H1 (cell line): ENCODE results near the gene GRIA1. TPM values are rescaled to one million over a fixed set of nuclear protein-coding genes. Genes with fewer than 3 reads are reported as not detected.

Source experiments
- CTCF ChIA-PET: fragments of 300-600 bp; sonication (Branson Sonifier 250); formaldehyde crosslinking; loops from one replicate; lab custom pipeline; 2021; ENCODE audit not compliant: partially characterized antibody; lab: Charles Lee
- POLR2A ChIA-PET: fragments of 300-600 bp; sonication (Branson Sonifier 250); formaldehyde crosslinking; loops from one replicate; lab custom pipeline; 2021; ENCODE audit warnings: inconsistent platforms; ENCODE audit not compliant: partially characterized antibody; lab: Charles Lee
- DNase-seq, 2 experiments: peaks; one replicate each; pipeline versions ENCODE4 v3.0.0 to v3.0.0-alpha.2; 2010 to 2022; ENCODE audit warnings: low spot score in 2 of 2, low read depth in 1 of 2, mixed read lengths in 1 of 2
- FAIRE-seq: peaks from 2 replicates; lab custom pipeline; 2011; peaks lifted over from hg19 to GRCh38; lab: Jason Lieb, UNC
- H2AFZ ChIP-seq: 2 replicates; pipeline ENCODE4 v1.8.1; 2012; ENCODE audit warnings: low read length, inconsistent platforms
- H2AK5ac ChIP-seq: 2 replicates; pipeline ENCODE4 v1.6.1; 2013; ENCODE audit warnings: low read depth, low read length
- H2BK120ac ChIP-seq: replicated peaks from 2 replicates; pipeline ENCODE3; 2013; ENCODE audit warnings: low read depth, low read length, inconsistent platforms
- H2BK12ac ChIP-seq: 2 replicates; pipeline ENCODE4 v1.6.1; 2013; ENCODE audit warnings: low read depth, low read length
- H2BK15ac ChIP-seq: 2 replicates; pipeline ENCODE4 v1.6.1; 2013; ENCODE audit warnings: low read length
- H2BK20ac ChIP-seq: 2 replicates; pipeline ENCODE4 v1.6.1; 2013; ENCODE audit warnings: low read length
- H2BK5ac ChIP-seq: 2 replicates; pipeline ENCODE4 v1.6.1; 2013; ENCODE audit warnings: low read depth, low read length
- H3K14ac ChIP-seq: 2 replicates; pipeline ENCODE4 v1.6.1; 2013; ENCODE audit warnings: inconsistent platforms; ENCODE audit not compliant: insufficient read length
- H3K18ac ChIP-seq: 2 replicates; pipeline ENCODE4 v1.6.1; 2013; ENCODE audit warnings: low read length; ENCODE audit errors: extremely low read depth
- H3K23ac ChIP-seq: 2 replicates; pipeline ENCODE4 v1.6.1; 2013; ENCODE audit warnings: inconsistent platforms; ENCODE audit not compliant: insufficient read length
- H3K23me2 ChIP-seq: 2 replicates; pipeline ENCODE4 v1.6.1; 2013; ENCODE audit warnings: low read depth, low read length
- H3K27ac ChIP-seq: 2 replicates; pipeline ENCODE4 v1.6.1; 2011; ENCODE audit warnings: low read depth, low read length, inconsistent platforms
- H3K27me3 ChIP-seq, 4 experiments: replicated peaks in 1 of 4; 1 replicate in 1 of 4; 2 replicates in 3 of 4; pipeline versions ENCODE4 v1.6.1 to v1.8.1; 2011 to 2013; ENCODE audit warnings: low read length in 3 of 4, mild to moderate bottlenecking in 3 of 4, inconsistent platforms in 2 of 4, mixed read lengths in 2 of 4, moderate library complexity in 1 of 4; ENCODE audit not compliant: control insufficient read depth in 3 of 4, insufficient read depth in 3 of 4; ENCODE audit errors: extremely low read depth in 1 of 4
- H3K36me3 ChIP-seq, 4 experiments: 2 replicates each; pipeline versions ENCODE4 v1.6.1 to v1.8.1; 2011 to 2013; ENCODE audit warnings: mild to moderate bottlenecking in 4 of 4, low read length in 3 of 4, moderate library complexity in 2 of 4, control low read depth in 1 of 4, inconsistent platforms in 1 of 4; ENCODE audit not compliant: insufficient read depth in 4 of 4, control insufficient read depth in 2 of 4
- H3K4ac ChIP-seq: replicated peaks from 2 replicates; pipeline ENCODE3; 2013; ENCODE audit warnings: low read length, low read depth, mixed read lengths, inconsistent platforms; ENCODE audit not compliant: insufficient read length
- H3K4me1 ChIP-seq, 4 experiments: replicated peaks in 1 of 4; 1 replicate in 1 of 4; 2 replicates in 3 of 4; pipeline versions ENCODE4 v1.6.1 to v1.8.1; 2011 to 2013; ENCODE audit warnings: low read length in 3 of 4, inconsistent platforms in 2 of 4, mixed read lengths in 1 of 4; ENCODE audit not compliant: insufficient read depth in 4 of 4, control insufficient read depth in 3 of 4
- H3K4me2 ChIP-seq, 2 experiments: 2 replicates each; pipeline versions ENCODE4 v1.6.1 to v1.8.1; 2011 to 2013; ENCODE audit warnings: low read depth in 2 of 2, low read length in 2 of 2, control low read depth in 1 of 2, inconsistent platforms in 1 of 2, mild to moderate bottlenecking in 1 of 2; ENCODE audit not compliant: insufficient read depth in 1 of 2
- H3K4me3 ChIP-seq, 4 experiments: fragments of 200-600, 300-600 bp in 1 of 4; sonication (generic), shearing (Covaris generic), sonication (Bioruptor Twin) in 1 of 4; 2 replicates each; pipeline versions ENCODE4 v1.5.1 to v1.8.1; 2011 to 2016; ENCODE audit warnings: low read length in 4 of 4, low read depth in 3 of 4, control low read depth in 2 of 4, inconsistent platforms in 2 of 4, mild to moderate bottlenecking in 2 of 4, mixed read lengths in 1 of 4, moderate library complexity in 1 of 4; ENCODE audit not compliant: insufficient read depth in 2 of 4; ENCODE audit errors: extremely low read depth in 1 of 4
- H3K56ac ChIP-seq: replicated peaks from 2 replicates; pipeline ENCODE3; 2013; ENCODE audit warnings: low read depth, mild to moderate bottlenecking, mixed read lengths, low read length, inconsistent platforms; ENCODE audit not compliant: insufficient read length
- H3K79me1 ChIP-seq: 2 replicates; pipeline ENCODE4 v1.6.1; 2013; ENCODE audit warnings: low read depth, low read length, control low read depth
- H3K79me2 ChIP-seq, 2 experiments: 2 replicates each; pipeline versions ENCODE4 v1.6.1 to v1.8.1; 2012 to 2013; ENCODE audit warnings: low read length in 2 of 2, mild to moderate bottlenecking in 2 of 2, inconsistent platforms in 1 of 2; ENCODE audit not compliant: insufficient read depth in 2 of 2, control insufficient read depth in 1 of 2
- H3K9ac ChIP-seq, 4 experiments: replicated peaks in 1 of 4; 1 replicate in 1 of 4; 2 replicates in 3 of 4; pipeline versions ENCODE4 v1.6.1 to v1.8.1; 2011 to 2013; ENCODE audit warnings: low read depth in 3 of 4, low read length in 3 of 4, control low read depth in 2 of 4, mild to moderate bottlenecking in 2 of 4, moderate library complexity in 2 of 4, inconsistent platforms in 1 of 4; ENCODE audit errors: extremely low read depth in 1 of 4
- H3K9me3 ChIP-seq, 2 experiments: 2 replicates each; pipeline versions ENCODE4 v1.6.1 to v1.8.1; 2012 to 2013; ENCODE audit warnings: mild to moderate bottlenecking in 2 of 2, moderate library complexity in 2 of 2, control low read depth in 1 of 2, inconsistent platforms in 1 of 2, low read depth in 1 of 2, low read length in 1 of 2, mixed read lengths in 1 of 2; ENCODE audit not compliant: insufficient read depth in 2 of 2
- H4K20me1 ChIP-seq, 2 experiments: replicated peaks in 1 of 2; 2 replicates each; pipeline versions ENCODE3 to v1.8.1; 2011 to 2013; ENCODE audit warnings: inconsistent platforms in 2 of 2, low read length in 2 of 2, mild to moderate bottlenecking in 1 of 2; ENCODE audit not compliant: insufficient read depth in 2 of 2, control insufficient read depth in 1 of 2
- H4K5ac ChIP-seq: 2 replicates; pipeline ENCODE4 v1.6.1; 2013; ENCODE audit warnings: low read length, low read depth, mixed read lengths, inconsistent platforms; ENCODE audit not compliant: insufficient read length
- H4K8ac ChIP-seq: 2 replicates; pipeline ENCODE4 v1.8.0; 2013; ENCODE audit warnings: mild to moderate bottlenecking, moderate library complexity, low read length, inconsistent platforms; ENCODE audit not compliant: insufficient read depth; ENCODE audit errors: extremely low read depth
- H4K91ac ChIP-seq: replicated peaks from 2 replicates; pipeline ENCODE3; 2013; ENCODE audit warnings: low read length, mixed read lengths, inconsistent platforms; ENCODE audit not compliant: insufficient read length
- CHD2 ChIP-seq: IDR thresholded peaks from 2 replicates; pipeline ENCODE4 v1.6.1; 2012; ENCODE audit warnings: low read length, improper control_type of control experiment
- EP300 ChIP-seq, 2 experiments: IDR thresholded peaks; 1 replicate in 1 of 2; 2 replicates in 1 of 2; pipeline ENCODE4 v1.6.1; 2011 to 2012; ENCODE audit warnings: low read depth in 2 of 2, low read length in 2 of 2, mild to moderate bottlenecking in 2 of 2, borderline replicate concordance in 1 of 2, inconsistent platforms in 1 of 2, moderate library complexity in 1 of 2
- EZH2 ChIP-seq: fragments of 200-600 bp; sonication (generic); IDR thresholded peaks from 2 replicates; pipeline ENCODE4 v1.7.1; 2012; ENCODE audit warnings: low read depth, mild to moderate bottlenecking, moderate library complexity, low read length, inconsistent platforms; ENCODE audit not compliant: severe bottlenecking
- GABPA ChIP-seq: IDR thresholded peaks from 2 replicates; pipeline ENCODE4 v1.6.1; 2011; ENCODE audit warnings: mild to moderate bottlenecking, low read length, moderate library complexity, borderline replicate concordance; ENCODE audit not compliant: insufficient read depth
- GTF2F1 ChIP-seq: IDR thresholded peaks from 2 replicates; pipeline ENCODE4 v1.6.1; 2012; ENCODE audit warnings: low read depth, low read length, improper control_type of control experiment, borderline replicate concordance
- HDAC2 ChIP-seq, 2 experiments: fragments of 300-600 bp in 1 of 2; sonication (generic) in 1 of 2; IDR thresholded peaks; 2 replicates each; pipeline ENCODE4 v1.6.1; 2011 to 2012; ENCODE audit warnings: low read depth in 2 of 2, low read length in 2 of 2, mild to moderate bottlenecking in 2 of 2, moderate library complexity in 2 of 2, borderline replicate concordance in 1 of 2, inconsistent platforms in 1 of 2
- MAFK ChIP-seq: IDR thresholded peaks from 2 replicates; pipeline ENCODE4 v1.6.1; 2012; ENCODE audit warnings: low read depth, mild to moderate bottlenecking, improper control_type of control experiment, low read length
- POLR2A ChIP-seq, 2 experiments: IDR thresholded peaks; 1 replicate in 1 of 2; 2 replicates in 1 of 2; pipeline ENCODE4 v1.6.1; 2011; ENCODE audit warnings: low read depth in 2 of 2, low read length in 2 of 2, mild to moderate bottlenecking in 2 of 2; ENCODE audit errors: control extremely low read depth in 1 of 2
- RFX5 ChIP-seq: IDR thresholded peaks from 2 replicates; pipeline ENCODE4 v1.6.1; 2011; ENCODE audit warnings: low read depth, low read length, improper control_type of control experiment, borderline replicate concordance
- SIRT6 ChIP-seq: IDR thresholded peaks from one replicate; pipeline ENCODE4 v1.7.1; 2012; ENCODE audit warnings: low read length, inconsistent platforms
- SUZ12 ChIP-seq: fragments of 200-600 bp; sonication (generic); IDR thresholded peaks from 2 replicates; pipeline ENCODE4 v1.6.1; 2012; ENCODE audit warnings: mild to moderate bottlenecking, inconsistent platforms, low read length, moderate library complexity, mixed read lengths
- TAF1 ChIP-seq: IDR thresholded peaks from 2 replicates; pipeline ENCODE4 v1.6.1; 2011; ENCODE audit warnings: mild to moderate bottlenecking, low read depth, low read length
- TBP ChIP-seq: IDR thresholded peaks from 2 replicates; pipeline ENCODE4 v1.6.1; 2011; ENCODE audit warnings: low read depth, low read length, improper control_type of control experiment
- TEAD4 ChIP-seq: IDR thresholded peaks from 2 replicates; pipeline ENCODE4 v1.6.1; 2012; ENCODE audit warnings: low read depth, low read length, inconsistent platforms, mixed read lengths
- WGBS, 2 experiments: shearing (Covaris generic) in 1 of 2; methylation state at CpG; one replicate each; pipeline versions ENCODE4 v1.1.6 to v1.1.7; 2013 to 2015; ENCODE audit warnings: low lambda C conversion rate in 2 of 2, mixed read lengths in 2 of 2, inconsistent platforms in 1 of 2, low coverage in 1 of 2, missing lambda C conversion rate in 1 of 2; ENCODE audit not compliant: insufficient replicate concordance in 2 of 2, insufficient coverage in 1 of 2, insufficient read length in 1 of 2; ENCODE audit errors: extremely low coverage in 1 of 2, missing lambda C conversion rate in 1 of 2; 5-methylcytosine and 5-hydroxymethylcytosine counted together
- polyA plus RNA-seq, 7 experiments: library from polyadenylated mRNA; depleted of rRNA in 3 of 7; stranded (reverse) in 5 of 7; unstranded in 2 of 7; fragments of >200 nt in 5 of 7; fragments of 200-250 nt in 2 of 7; gene quantifications; 1 replicate in 5 of 7; 2 replicates in 1 of 7; 4 replicates in 1 of 7; pipeline versions ENCODE4 v1.2.1 to v1.2.3, GENCODE V29; 2011 to 2013; ENCODE audit warnings: missing spikeins in 2 of 7, mixed read lengths in 2 of 7
- total RNA-seq: library from RNA; stranded (reverse); fragmentation: NEBNext Ultra II Directional; extraction: Animal tissue kit (Norgen Biotek cat#: 25700); gene quantifications from 2 replicates; pipeline ENCODE4 v1.2.1, GENCODE V29; 2021

GRIA1 gene
- total and polyA plus RNA-seq, 2 of the 8 experiments (the other 6 are each of a cell fraction or from before 2014, with no cell fraction given): 0.97 to 2.5 TPM

DNA sequence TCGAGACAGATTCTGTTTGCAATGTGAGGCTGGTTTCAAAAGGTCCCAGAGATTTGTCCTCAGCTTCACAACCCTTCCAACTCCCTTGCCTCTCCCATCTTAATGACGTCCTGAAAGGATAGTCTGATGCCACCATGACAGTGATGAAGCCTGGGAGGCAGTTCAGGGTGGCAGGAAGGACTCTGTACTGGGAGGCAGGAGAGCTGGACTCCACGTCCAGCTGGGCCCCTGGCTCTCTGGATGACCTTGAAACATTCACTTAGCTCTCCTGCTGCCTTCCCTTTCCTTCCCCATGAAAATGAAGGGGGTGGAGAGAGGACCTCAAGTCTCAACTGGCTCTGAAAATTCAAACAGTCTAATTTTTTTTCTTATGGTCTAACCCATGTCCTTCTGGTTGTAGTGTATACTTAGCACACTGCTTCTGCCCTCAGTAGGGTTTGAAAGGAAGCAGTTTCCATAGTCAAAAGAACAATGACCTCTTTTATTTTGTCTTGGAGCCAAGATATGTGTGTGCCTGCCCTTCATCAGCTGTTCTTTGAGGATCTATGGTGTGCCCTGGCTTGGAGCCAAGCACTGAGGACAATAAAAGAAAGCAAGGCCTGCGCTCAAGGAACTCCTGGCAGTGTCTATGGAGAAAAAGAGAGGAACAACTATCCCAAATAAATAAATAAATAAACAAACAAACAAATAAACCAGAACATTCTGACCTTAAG lies 188.3 kb downstream of the GRIA1 start:
- Histone ChIP-seq H2BK120ac (no peak overlapping the region), H4K20me1 (no peaks in the 10 kb centered on the region), H3K27me3 (no peaks in the 10 kb centered on the region), H3K23ac (no peak overlapping the region), H3K4ac (no peak overlapping the region), H4K8ac (no peak overlapping the region), H4K91ac (no peak overlapping the region), H3K14ac (no peak overlapping the region), H3K79me2 (no peaks in the 10 kb centered on the region), H3K4me3 (no peak overlapping the region), H2AFZ (no peak overlapping the region), H3K23me2 (no peaks in the 10 kb centered on the region), H2BK15ac (no peak overlapping the region), H3K36me3 (no peaks in the 10 kb centered on the region), H2AK5ac (no peak overlapping the region), H2BK20ac (no peak overlapping the region), H3K9me3 (no peaks in the 10 kb centered on the region), H3K4me1 (no peaks in the 10 kb centered on the region), H4K5ac (no peak overlapping the region), H2BK12ac (no peak overlapping the region), H3K18ac (no peak overlapping the region), H3K4me2 (no peak overlapping the region), H3K56ac (no peak overlapping the region), H3K9ac (no peak overlapping the region), H3K79me1 (no peaks in the 10 kb centered on the region), H2BK5ac (no peak overlapping the region), H3K27ac (no peak overlapping the region)
- ChIA-PET POLR2A (no interaction called here), CTCF (interaction anchor here (1.0 to 2.8 kb wide), 5 partner anchors 9 to 478 kb away, joined by 3 to 10 read pairs (median 3); no protein-coding TSS in a partner anchor)
- WGBS, 2 experiments: 85% methylated on average over 4 of the region's 4 CpGs; no CpG with 5 or more reads in 1 of the 2 experiments
- FAIRE-seq: no peak
- DNase-seq: no peak
- TF ChIP-seq CHD2: no peak
- no peak for TF ChIP-seq GTF2F1
- TF ChIP-seq SIRT6: no peak
- TF ChIP-seq TAF1: no peak
- TF ChIP-seq MAFK: no peak
- TF ChIP-seq POLR2A (IDR thresholded peaks at IDR 0.05; ENCODE audit: control extremely low read depth in 1 of 2, low read depth in 2 of 2, low read length in 2 of 2): no peak
- TF ChIP-seq EZH2: no peak
- TF ChIP-seq HDAC2 (IDR thresholded peaks at IDR 0.05; ENCODE audit: borderline replicate concordance in 1 of 2, low read depth in 2 of 2, low read length in 2 of 2): no peak
- no peak for TF ChIP-seq SUZ12
- TF ChIP-seq GABPA: no peak
- TF ChIP-seq TBP: no peak
- TF ChIP-seq EP300 (IDR thresholded peaks at IDR 0.05; ENCODE audit: borderline replicate concordance in 1 of 2, low read depth in 2 of 2, low read length in 2 of 2): no peak
- TF ChIP-seq TEAD4: no peak
- no peak for TF ChIP-seq RFX5
